GM19324 (cell line): Measurements from ENCODE around the gene XPNPEP2.
"Not testable (repeated sequence)": the region's sequence is repeated elsewhere in the genome, so short reads cannot be mapped to it uniquely, and the experiment has no call there.

Experiments used
- ATAC-seq: cut with Tn5 transposase; IDR thresholded peaks from one replicate; pipeline ENCODE4 v1.9.1; 2021; ENCODE audit warnings: mild to moderate bottlenecking, moderate library complexity; ENCODE audit not compliant: unreplicated experiment, low FRiP score

XPNPEP2 gene

GRCh38 chrX:129719268-129719667 lies 19.5 kb upstream of the XPNPEP2 start:
- ATAC-seq: no peak

- no peak for ATAC-seq
Observed at GRCh38 chrX:129719931-129720530, 18.7 kb upstream of the XPNPEP2 start.

- ATAC-seq: no peak
Observed at GRCh38 chrX:129720741-129721140, 18.0 kb upstream of the XPNPEP2 start.

GRCh38 chrX:129721414-129721813 lies 17.4 kb upstream of the XPNPEP2 start:
- no peak for ATAC-seq

GRCh38 chrX:129721870-129722269 lies 16.9 kb upstream of the XPNPEP2 start:
- no peak for ATAC-seq

GRCh38 chrX:129723511-129723910 lies 15.3 kb upstream of the XPNPEP2 start:
- ATAC-seq: no peak

GRCh38 chrX:129724754-129725153 lies 14.0 kb upstream of the XPNPEP2 start:
- no peak for ATAC-seq

GRCh38 chrX:129726307-129727111 lies 12.3 kb upstream of the XPNPEP2 start:
- no peak for ATAC-seq

- no peak for ATAC-seq
Observed at GRCh38 chrX:129728061-129728460, 10.7 kb upstream of the XPNPEP2 start.

GRCh38 chrX:129731228-129731627 lies 7.6 kb upstream of the XPNPEP2 start:
- no peak for ATAC-seq

GRCh38 chrX:129732857-129733256 lies 5.9 kb upstream of the XPNPEP2 start:
- ATAC-seq: no peak

GRCh38 chrX:129733335-129733734 lies 5.4 kb upstream of the XPNPEP2 start:
- no peak for ATAC-seq

- ATAC-seq: no peak
Observed at GRCh38 chrX:129736491-129736890, 2.3 kb upstream of the XPNPEP2 start.

GRCh38 chrX:129737916-129738315 lies 863 bp upstream of the XPNPEP2 start:
- no peak for ATAC-seq

GRCh38 chrX:129739578-129739977 lies 799 bp downstream of the XPNPEP2 start:
- no peak for ATAC-seq

- no peak for ATAC-seq
Observed at GRCh38 chrX:129741880-129742758, 3.3 kb downstream of the XPNPEP2 start.

- not testable (repeated sequence) for ATAC-seq
Observed at GRCh38 chrX:129742759-129743152, 4.0 kb downstream of the XPNPEP2 start.

GRCh38 chrX:129743821-129744220 lies 5.0 kb downstream of the XPNPEP2 start:
- ATAC-seq: no peak

GRCh38 chrX:129744861-129745321 lies 6.1 kb downstream of the XPNPEP2 start:
- no peak for ATAC-seq

- ATAC-seq: no peak
Observed at GRCh38 chrX:129746557-129747470, 8.0 kb downstream of the XPNPEP2 start.
